ENCODE measurements around the gene CHAT. TPM values are rescaled to one million over a fixed set of nuclear protein-coding genes. Genes with fewer than 3 reads are reported as not detected.

Gene CHAT
- total RNA-seq, 1 experiment from 2014 or later: not detected

DNA sequence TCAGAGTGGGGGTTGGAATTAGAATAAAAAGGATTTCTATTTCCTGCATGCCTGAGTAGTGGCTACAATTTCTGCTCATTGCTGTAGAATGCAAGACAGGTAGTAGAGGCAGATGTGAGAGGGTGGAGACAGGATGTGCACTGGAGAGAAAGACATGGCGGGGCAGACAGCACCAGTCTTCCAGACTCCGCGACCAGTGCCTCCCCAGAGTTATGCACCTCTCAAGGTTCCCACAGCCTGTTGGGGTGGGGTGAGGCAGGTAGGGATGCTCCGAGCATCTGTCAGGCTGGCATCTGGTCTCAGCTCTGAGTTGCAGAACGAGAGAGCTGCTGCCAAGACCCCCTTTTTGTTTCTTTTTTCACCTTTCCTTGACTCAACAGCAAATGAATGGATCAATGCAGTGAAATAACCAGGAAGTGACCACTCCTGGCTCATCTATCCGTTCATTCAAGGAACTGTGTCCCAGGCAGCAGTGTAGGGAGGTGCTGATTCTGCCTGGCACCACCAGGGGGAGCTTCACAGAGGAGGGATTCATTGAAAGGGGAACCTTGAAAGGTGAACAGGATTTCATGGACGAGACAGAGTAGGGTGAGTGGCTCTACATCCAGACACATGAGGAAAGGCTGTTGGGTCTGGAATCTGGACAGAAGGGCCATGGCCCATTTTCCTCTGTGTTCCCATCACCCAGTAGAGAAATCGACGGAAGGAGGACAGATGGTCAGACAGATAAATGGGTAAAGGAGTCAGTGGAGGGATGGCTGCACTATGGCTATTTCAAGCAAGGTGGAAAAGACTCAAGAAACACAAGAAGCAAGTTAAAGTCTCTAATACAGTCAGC, 20.9 kb upstream of the CHAT start:
- ChIA-PET POLR2A (no interaction called here), RAD21 (ENCODE audit: low non-redundant PET in 1 of 2, low total read pairs in 2 of 2, uncharacterized antibody in 2 of 2, unreplicated experiment in 2 of 2) (no interaction called here), CTCF (interaction anchor here (0.9 to 1.7 kb wide), 8 partner anchors 8 to 682 kb away, joined by 3 to 7 read pairs (median 4); no protein-coding TSS in a partner anchor)
- Histone ChIP-seq H3K4me1 (ENCODE audit: control insufficient read depth in 1 of 2, insufficient read depth in 2 of 2, low read length in 2 of 2) (no peaks in the 10 kb centered on the region), H3K4me3 (replicated peaks in 1 of 2; ENCODE audit: low read depth in 1 of 2, low read length in 2 of 2) (no peak overlapping the region), H3K9me3 (ENCODE audit: control insufficient read depth in 1 of 2, insufficient read depth in 1 of 2, low read depth in 1 of 2, low read length in 2 of 2) (no peaks in the 10 kb centered on the region), H3K36me3 (ENCODE audit: control insufficient read depth in 1 of 2, insufficient read depth in 2 of 2, low read length in 2 of 2) (no peaks in the 10 kb centered on the region), H3K27me3 (ENCODE audit: insufficient read depth, low read length) (no peaks in the 10 kb centered on the region), H3K9me2 (ENCODE audit: insufficient read depth) (no peaks in the 10 kb centered on the region), H3K4me2 (ENCODE audit: low read length) (no peak overlapping the region), H3K27ac (ENCODE audit: low read depth, low read length) (no peak overlapping the region), H4K20me1 (ENCODE audit: insufficient read depth) (no peaks in the 10 kb centered on the region), H2AFZ (ENCODE audit: low read depth, low read length, poor library complexity, severe bottlenecking) (peak overlapping the region; percentile 27), H3K79me2 (ENCODE audit: insufficient read depth, low read length) (no peaks in the 10 kb centered on the region), H3K9ac (ENCODE audit: low read length) (no peak overlapping the region)
- intact Hi-C loops (cut with micrococcal nuclease): loop anchor here (5.0 kb wide), 1 partner anchor 324 kb away; no protein-coding TSS in a partner anchor
- ATAC-seq (peak; percentile 87), DNase-seq (ENCODE audit: low read depth, low spot score) (peak; percentile 42)
- peak; percentile 56 for TF ChIP-seq RAD21 (IDR thresholded peaks at IDR 0.05; ENCODE audit: low read depth)
- TF ChIP-seq POLR2AphosphoS5 (IDR thresholded peaks at IDR 0.05; ENCODE audit: low read depth, low read length): no peak
- TF ChIP-seq, protein P1, sequence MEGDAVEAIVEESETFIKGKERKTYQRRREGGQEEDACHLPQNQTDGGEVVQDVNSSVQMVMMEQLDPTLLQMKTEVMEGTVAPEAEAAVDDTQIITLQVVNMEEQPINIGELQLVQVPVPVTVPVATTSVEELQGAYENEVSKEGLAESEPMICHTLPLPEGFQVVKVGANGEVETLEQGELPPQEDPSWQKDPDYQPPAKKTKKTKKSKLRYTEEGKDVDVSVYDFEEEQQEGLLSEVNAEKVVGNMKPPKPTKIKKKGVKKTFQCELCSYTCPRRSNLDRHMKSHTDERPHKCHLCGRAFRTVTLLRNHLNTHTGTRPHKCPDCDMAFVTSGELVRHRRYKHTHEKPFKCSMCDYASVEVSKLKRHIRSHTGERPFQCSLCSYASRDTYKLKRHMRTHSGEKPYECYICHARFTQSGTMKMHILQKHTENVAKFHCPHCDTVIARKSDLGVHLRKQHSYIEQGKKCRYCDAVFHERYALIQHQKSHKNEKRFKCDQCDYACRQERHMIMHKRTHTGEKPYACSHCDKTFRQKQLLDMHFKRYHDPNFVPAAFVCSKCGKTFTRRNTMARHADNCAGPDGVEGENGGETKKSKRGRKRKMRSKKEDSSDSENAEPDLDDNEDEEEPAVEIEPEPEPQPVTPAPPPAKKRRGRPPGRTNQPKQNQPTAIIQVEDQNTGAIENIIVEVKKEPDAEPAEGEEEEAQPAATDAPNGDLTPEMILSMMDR (IDR thresholded peaks at IDR 0.05 in 2 of 3, conservative IDR thresholded peaks at IDR 0.05 in 1 of 3; ENCODE audit: borderline replicate concordance in 1 of 3, insufficient read depth in 1 of 3, low read depth in 2 of 3, low read length in 2 of 3): peak; percentile 61 to 99 (median 99); a peak in 5 of 6 replicates
- TF ChIP-seq ZNF274 (IDR thresholded peaks at IDR 0.05; ENCODE audit: low read depth, low read length): no peak
- no peak for TF ChIP-seq FOSL1 (IDR thresholded peaks at IDR 0.05; ENCODE audit: low read depth)
- TF ChIP-seq EGR1 (IDR thresholded peaks at IDR 0.05; ENCODE audit: low read depth): no peak
- no peak for TF ChIP-seq SRF (IDR thresholded peaks at IDR 0.05; ENCODE audit: low read depth)
- no peak for TF ChIP-seq POLR2A (IDR thresholded peaks at IDR 0.05; ENCODE audit: borderline replicate concordance, extremely low read depth, insufficient read depth, insufficient read length)
- TF ChIP-seq SIN3A (IDR thresholded peaks at IDR 0.05; ENCODE audit: low read depth): no peak
- TF ChIP-seq CBX3 (IDR thresholded peaks at IDR 0.05; ENCODE audit: low read depth): no peak
- TF ChIP-seq EZH2 (IDR thresholded peaks at IDR 0.05): no peak
- no peak for TF ChIP-seq TCF7L2 (IDR thresholded peaks at IDR 0.05; ENCODE audit: borderline replicate concordance, extremely low read depth, insufficient read depth, insufficient read length)
- TF ChIP-seq, protein P2, sequence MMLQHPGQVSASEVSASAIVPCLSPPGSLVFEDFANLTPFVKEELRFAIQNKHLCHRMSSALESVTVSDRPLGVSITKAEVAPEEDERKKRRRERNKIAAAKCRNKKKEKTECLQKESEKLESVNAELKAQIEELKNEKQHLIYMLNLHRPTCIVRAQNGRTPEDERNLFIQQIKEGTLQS (IDR thresholded peaks at IDR 0.05): no peak
- peak; percentile 20 for TF ChIP-seq YY1 (IDR thresholded peaks at IDR 0.05; ENCODE audit: extremely low read depth, insufficient replicate concordance, low read depth, low read length)
- BruUV-seq (replicated peaks): no TSS peak

Measured in HCT116 (cell line).